SIG-M5 (cell line): Measurements from ENCODE around the gene PTGDS.
"Not testable (repeated sequence)": the region's sequence is repeated elsewhere in the genome, so short reads cannot be mapped to it uniquely, and the experiment has no call there.

ENCODE experiments used
- DNase-seq: peaks from one replicate; lab custom pipeline; 2025; lab: John Stamatoyannopoulos, UW

The PTGDS gene

DNA sequence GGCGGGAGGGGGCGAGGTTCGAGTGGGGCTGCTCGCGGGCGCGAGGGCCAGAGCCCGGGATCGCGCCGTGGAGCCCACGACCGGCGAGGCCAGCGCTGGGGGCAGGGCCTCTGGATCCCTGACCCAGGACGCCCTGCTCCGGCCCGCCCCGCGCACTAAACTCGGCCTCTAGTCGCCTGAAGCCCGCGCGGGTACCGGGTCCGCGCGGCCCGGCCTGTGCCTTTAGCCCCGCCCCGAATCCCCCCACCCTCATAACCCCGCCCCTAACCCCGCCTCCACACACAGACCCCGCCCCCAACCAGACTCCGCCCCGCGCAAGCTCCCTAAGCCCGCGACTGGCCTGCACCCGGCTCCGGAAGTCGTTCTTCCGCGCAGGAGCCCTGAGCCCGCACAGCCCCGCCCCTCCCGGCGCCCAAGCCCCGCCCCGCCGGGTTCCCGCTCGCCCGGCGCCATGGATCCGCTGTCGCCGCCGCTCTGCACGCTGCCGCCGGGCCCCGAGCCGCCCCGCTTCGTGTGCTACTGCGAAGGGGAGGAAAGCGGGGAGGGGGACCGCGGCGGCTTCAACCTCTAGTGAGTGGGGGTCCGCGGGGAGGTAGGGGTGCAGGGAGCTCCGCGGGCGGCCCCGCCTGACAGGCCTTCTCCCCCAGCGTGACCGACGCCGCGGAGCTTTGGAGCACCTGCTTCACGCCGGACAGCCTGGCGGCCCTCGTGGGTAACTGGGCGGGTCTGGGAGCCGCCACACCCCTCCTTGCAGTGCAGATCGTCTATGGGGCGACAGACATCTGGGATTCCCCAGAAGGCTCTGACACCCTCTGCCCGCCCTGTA is 14.9 kb downstream of the PTGDS start, which contains the start of gene PAXX:
PAXX (plus strand) TSS at position 430 of the 826 bp plus-strand sequence; CDS start at position 452, 22 bp downstream.
- DNase-seq: no peak

DNA sequence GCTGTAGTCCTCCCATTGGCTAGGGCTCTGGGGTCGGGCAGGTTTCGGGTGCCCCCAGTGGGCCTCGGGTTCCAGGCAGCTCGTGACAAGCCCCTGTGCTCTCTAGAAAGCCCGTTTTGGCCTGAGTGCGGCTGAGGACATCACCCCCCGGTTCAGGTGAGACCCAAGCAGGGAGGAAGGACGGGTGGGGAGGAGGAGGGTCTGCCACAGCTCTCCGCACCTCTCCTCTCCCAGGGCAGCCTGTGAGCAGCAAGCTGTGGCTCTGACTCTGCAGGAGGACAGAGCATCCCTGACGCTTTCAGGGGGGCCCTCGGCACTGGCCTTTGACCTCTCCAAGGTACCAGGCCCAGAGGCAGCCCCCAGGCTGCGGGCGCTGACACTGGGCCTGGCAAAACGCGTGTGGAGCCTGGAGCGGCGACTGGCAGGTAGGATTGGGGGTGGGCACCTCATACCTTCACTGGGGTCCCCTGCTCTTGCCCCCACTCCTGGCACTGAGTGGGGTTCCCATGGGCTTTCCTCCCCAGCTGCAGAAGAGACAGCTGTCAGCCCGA is 15.6 kb downstream of the PTGDS start:
- DNase-seq: no peak

- DNase-seq: no peak
Observed at GRCh38 chr9:136994180-136994887, 17.0 kb downstream of the PTGDS start.

DNA sequence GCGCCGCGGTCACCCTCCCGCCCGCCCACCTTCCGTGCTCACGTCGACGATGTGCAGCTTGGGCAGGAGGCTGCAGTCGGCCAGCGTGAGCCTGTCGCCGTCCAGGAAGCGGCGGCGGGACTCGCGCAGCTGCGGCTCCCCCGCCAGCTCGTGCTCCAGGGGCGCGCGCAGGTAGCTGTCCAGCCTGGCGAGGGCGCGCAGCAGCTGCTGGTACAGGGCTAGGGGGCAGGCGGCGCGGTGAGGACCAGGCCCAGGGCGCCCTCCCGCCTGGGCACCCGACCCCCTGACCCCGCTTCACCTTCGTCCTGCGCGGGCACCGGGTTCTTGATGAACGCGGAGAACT is 17.6 kb downstream of the PTGDS start:
- DNase-seq: no peak

DNA sequence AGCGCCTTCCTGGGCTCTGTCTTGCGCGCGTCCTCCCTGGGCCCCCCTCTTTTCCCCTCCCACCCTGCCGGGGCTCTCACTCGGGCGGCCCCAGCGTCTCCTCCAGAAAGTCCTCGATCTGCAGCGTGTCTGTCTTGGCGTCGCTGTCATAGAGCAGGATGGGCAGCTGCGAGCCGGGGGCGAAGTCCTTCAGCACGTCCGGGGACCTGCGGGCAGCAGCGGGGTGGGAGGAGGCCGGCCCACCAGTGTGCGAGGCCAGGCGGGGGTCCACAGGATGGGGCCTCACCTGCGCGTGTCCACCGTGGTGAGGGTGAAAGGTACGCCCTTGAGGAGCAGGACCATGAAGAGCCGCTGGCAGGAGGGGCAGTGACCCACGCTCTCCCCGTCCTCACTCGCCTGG is 18.1 kb downstream of the PTGDS start:
- DNase-seq: no peak

- no peak for DNase-seq
Observed at GRCh38 chr9:136995772-136996311, 18.5 kb downstream of the PTGDS start.

DNA sequence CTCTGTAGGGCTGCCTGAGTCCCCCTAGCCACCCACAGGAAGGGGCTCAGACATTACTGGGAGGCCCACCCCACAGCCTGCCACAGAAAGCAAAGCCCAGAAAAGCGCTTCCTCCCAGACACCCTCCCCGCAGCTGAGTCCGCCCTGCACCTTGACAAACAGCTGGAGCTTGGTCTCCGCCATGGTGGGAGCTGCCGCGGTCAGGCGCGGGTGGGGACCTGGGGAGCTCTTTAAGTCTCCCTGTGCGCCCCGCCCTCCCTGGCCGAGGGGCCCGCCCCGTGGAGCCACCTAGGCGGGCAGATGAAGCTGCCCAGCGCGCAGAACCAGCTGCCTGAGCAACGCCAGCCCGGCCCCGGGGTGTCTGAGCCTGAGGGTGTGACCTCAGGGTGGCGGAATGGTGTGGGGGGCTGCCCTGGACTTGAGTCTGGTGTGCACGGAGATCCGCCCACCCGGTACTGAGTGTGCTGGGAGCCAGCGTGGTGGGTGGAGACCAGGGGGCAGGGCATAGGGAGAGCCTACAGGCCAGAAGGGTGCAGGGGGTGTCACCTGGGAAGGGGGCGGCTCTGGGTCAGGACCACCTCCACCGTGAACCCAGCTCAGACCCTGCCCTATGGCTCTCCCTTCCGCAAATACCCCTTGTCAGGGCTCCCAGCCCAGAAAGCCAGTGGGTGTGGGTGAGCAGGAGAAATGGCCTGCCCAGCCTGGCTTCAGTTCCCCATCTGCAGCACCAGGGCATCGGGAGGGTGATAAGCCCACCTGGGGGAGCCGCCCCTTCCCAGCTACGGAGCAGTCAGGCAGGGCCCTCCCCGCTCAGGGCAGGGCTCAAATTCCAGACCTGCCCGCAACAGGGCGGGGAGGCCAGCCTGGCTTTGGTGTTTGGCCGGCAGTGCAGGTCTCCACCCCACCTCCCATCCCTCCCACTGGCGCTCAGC is 19.3 kb downstream of the PTGDS start, which contains the start of gene CLIC3:
CLIC3 (minus strand) TSS at position 208 of the 932 bp plus-strand sequence; CDS start at position 183, 25 bp downstream.
- DNase-seq: no peak

DNA sequence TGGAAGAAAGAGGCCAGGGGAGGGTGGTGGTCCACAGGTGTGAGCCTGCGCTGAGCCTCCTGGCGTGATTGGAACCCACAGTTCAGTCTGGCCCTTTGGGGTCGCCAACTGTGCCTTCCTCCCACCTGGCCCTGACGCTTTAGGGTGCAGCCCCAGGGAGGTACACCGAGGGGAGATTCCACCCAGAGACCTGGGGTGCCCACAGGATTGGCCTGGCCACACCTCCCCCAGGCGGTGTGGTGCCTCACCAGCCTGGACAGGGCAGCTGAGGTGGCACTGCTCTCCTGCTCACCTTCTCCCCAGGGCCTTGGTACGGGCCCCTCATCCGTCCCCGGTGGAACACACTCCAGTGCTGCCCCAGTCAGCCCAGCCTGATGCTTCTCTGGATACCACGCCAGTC is 20.1 kb downstream of the PTGDS start:
- DNase-seq: no peak

DNA sequence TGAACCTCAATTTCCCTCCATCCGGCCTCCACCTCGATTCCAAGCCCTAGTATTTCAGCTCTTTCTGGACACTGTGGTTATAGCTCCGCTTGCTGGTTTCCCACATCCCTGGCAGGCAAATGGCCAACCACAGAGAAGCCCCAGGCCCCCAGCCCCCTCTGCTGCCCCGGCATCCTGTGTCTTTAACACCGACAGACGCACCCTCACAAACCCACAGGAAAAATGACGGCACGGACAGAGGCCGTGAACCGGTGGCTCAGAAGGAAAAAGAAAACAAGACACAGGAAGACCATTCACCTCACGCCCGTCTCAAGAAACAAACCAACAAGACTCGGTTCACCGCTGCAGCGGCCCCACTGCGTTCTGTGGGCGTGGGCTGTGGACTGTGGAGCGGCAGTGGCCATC is 20.5 kb downstream of the PTGDS start:
- DNase-seq: no peak

- DNase-seq: peak; percentile 71
Observed at GRCh38 chr9:137000177-137000930, 23.1 kb downstream of the PTGDS start.

GRCh38 chr9:137001857-137002645 is 24.7 kb downstream of the PTGDS start:
- DNase-seq: no peak

GRCh38 chr9:137002646-137003041 is 25.3 kb downstream of the PTGDS start:
- DNase-seq: no peak

- DNase-seq: not testable (repeated sequence)
Observed at GRCh38 chr9:137004285-137004684, 27.0 kb downstream of the PTGDS start.

- DNase-seq: no peak
Observed at GRCh38 chr9:137006116-137007003, 29.1 kb downstream of the PTGDS start.

GRCh38 chr9:137007108-137007815 is 30.0 kb downstream of the PTGDS start:
- DNase-seq: no peak

- DNase-seq: no peak
Observed at GRCh38 chr9:137007816-137008270, 30.5 kb downstream of the PTGDS start.

- no peak for DNase-seq
Observed at GRCh38 chr9:137008312-137008711, 31.0 kb downstream of the PTGDS start.

DNA sequence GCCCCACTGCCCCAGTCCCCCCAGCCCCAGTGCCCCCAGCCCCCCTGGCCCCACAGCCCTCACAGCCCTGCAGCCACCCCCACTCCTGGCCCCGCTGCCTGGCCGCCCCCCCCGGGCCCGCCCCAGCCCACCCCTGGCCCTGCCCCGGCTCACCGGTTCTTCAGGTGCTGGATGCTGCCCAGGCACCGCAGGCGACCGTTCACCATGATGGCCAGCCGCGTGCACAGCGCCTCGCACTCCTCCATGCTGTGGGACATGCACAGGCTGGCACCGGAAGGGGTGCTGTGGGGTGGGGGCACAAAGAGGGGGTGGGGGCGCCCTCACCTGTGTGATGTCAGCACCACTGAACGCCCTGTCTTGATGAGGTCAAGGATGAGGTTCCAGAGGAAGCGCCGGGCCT is 31.9 kb downstream of the PTGDS start:
- DNase-seq: no peak
